ENCODE data around the gene HSPB6.

HSPB6 gene

DNA sequence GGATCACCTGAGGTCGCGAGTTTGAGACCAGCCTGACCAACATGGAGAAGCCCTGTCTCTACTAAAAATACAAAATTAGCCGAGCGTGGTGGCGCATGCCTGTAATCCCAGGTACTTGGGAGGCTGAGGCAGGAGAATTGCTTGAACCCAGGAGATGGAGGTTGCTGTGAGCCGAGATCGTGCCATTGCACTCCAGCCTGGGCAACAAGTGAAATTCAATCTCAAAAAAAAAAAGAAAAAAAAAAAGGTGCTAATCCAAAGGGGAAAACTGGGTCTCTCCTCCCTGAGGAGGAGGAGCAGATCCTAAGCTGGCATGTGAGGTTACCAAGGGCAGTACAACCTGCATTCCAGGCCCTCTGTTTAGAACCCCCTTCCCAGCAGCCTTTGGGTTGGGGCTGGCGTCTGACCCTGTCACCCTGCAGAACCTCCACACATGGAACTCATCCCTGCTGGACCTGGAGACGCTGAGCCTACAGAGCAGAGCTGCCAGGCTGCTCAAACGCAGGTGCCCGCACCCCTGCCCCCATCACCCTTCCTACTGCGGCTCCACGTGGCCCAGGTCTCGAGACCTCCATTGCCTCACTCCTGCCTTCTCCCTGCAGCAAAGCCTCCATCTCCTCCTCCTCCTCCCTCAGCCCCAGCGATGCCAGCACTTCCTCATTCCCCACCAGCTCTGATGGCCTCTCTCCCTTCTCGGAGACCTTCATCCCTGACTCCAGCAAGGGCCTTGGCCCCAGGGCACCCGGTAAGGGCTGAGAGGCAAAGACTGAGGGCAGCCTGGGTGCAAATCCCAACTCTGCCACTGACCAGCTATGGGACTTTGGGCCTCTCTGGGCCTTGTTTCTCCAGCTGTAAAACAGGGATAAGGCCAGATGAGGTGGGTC is 7.8 kb upstream of the HSPB6 start:
- no peak for DNase-seq

DNA sequence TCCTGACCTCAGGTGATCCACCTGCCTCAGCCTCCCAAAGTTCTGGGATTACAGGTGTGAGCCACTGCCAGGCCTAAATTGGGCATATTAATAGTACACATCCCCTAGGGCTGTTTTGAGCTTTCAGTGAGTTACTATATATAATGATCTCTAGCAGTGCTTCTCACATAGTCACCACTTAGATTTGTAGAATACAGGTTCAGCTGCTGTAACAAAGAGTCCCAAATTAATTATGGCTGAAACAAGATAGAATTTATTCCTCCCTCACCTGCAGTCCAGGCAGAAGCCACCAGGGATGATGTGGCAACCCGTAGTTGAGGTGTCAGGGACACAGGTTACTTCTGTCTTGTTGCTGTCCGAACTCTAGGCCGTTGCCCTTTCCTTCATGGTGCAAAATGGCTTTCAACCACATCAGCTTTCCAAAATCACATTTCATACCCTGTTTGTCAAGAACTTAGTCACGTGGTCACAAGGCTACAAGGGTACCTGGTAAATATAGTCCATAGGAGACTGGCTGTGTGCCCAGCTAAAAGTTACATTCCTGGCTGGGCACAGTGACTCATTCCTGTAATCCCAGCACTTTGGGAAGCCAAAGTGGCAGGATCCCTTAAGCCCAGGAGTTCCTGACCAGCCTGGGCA is 4.0 kb upstream of the HSPB6 start:
- no peak for DNase-seq

DNA sequence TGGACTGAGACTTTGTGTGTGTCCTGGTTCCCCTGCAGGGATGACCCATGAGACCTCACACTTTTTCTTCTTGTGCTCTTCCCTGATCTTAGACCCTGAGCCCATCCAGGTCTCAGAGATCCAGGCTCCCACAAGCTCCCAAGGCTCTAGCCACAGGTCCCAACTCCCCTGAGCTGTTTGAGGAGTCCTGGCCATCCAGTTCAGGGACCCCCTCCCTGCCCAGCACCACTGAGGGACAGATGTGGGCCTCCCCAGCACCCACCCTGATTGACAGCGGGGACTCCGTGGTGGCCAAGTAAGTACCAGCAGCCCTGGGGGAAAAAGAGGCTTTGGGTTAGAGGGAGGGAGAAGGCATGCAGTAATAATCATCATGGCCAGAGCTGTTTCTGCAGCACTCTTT is 2.9 kb upstream of the HSPB6 start:
- DNase-seq, result no peak

DNA sequence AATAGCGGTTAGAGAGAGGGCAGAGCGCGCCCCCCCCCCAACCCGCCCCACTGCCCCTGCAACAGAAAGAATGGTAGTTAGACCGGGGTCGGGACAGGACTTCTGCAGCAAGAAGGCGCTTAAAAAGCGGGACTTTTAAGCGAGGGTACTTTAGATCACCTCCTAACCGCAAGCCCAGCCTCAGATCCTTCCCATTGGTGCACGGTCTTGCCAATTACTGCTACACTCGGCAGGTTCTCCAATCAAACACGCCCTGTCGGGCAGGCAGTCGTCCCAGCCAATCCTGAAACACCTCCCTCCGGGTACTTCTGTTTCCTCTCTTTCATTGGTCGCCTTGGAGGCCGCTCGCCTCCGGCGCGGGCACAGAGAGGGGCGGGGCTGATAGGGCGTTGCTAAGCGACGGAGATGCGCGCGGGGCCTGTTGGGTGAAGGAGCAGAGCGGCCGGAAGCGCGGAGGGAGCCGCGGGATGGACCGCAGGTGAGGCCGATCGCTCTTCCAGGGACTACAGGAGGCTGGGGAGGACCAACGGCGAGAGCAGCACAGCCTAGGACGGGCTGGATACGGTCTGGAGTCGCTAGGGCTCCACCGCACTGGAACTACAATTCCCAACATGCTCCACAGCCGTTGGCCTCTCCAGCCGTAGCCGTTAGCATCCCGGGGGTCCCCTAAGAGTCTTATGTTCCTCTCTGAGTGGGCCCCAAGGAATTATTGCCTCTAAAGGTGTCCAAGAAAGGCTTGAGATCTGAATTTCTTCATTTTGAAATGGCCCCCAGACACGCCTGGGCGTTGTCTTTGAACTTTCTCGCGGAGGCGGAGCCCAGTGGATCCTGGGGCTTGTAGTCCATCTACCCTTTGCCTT is 1.1 kb upstream of the HSPB6 start, which contains the start of gene PROSER3:
TSS of gene PROSER3 (plus strand) at position 428 of the 860 bp plus-strand sequence. CDS start at position 468, 40 bp downstream.
- peak; percentile 96 for DNase-seq

DNA sequence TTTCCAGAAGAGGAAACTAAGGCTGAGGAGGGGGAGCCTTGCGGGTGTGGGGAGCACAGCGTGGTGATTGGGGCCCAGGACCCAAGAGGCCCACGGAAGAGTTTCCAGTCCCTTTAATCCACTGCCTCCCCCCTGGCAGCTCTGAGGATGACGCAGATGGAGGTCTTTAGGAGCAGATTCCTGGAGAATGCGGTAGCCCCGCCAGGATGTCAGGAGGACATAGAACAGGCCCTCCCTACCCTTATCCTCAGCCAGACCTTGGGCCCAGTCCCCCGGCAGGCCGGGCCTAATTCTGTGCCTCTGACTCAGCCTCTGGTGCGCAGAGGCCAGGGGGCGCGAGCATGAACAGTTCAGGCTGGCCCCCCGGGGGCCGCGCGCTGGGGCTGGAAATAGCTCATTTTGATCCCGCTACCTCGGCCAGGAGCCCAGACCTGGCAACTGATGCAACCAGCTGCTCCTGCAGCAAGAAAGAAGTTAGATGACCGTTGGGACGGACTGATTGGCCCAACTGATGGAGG is 461 bp upstream of the HSPB6 start:
- DNase-seq, result peak; percentile 63

DNA sequence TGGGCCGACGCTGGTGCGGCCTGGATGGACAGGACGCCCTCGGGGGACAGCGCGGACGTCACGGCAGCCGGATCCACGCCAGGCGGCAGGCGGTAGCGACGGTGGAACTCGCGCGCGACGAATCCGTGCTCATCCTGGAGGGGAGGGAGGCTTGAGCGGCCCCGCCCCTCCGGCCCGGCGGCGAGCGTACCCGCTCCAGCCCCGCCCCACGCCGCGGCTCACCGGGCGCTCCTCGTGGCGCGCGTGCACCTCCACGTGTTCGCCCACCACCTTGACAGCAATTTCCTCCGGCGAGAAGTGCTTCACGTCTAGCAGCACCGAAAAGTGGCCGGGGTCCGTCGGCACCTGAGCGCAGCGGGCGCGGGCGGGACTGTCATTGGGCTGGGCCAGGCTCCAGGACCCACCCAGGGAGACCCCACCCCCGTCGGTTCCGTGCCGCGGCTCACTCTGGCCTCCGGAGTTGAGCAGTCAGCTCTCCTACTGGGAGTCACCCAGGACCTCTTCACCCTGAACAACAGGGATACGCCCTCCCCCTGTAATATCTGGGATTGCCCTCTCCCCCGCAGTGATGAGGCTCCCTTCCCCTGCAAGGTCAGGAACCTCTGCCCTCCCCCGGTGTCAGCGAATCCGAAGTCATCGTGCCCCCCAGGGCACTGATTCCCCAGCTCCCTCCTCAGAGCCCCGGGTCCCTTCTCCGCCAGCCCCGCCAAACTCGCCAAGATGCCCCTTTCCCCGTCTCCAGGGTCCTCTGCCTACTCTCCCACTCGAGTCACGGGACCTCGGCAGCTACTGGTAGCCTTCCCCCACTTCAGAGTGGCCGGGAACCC is 1.1 kb downstream of the HSPB6 start:
- DNase-seq, result no peak

DNA sequence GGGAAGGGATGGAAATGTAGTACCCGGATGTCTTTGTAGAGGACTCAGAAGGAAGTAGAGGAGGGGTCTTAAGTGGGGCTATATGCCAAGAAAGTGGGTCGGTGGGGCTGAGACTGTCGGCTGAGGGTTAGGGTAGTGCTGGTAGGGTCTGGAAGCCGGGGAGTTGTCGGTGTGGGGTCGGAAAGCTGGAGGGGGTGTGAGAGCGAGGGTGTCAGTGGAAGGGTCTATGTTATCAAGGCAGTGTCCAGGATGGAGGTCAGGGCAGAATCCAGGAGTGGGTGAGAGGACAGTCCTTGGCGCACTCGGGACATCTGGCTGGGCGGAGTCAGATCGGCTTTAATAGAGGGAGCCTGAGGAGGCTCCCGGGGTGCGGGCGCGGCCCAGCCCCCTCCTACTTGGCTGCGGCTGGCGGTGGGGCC is 1.7 kb downstream of the HSPB6 start:
- DNase-seq, result no peak

DNA sequence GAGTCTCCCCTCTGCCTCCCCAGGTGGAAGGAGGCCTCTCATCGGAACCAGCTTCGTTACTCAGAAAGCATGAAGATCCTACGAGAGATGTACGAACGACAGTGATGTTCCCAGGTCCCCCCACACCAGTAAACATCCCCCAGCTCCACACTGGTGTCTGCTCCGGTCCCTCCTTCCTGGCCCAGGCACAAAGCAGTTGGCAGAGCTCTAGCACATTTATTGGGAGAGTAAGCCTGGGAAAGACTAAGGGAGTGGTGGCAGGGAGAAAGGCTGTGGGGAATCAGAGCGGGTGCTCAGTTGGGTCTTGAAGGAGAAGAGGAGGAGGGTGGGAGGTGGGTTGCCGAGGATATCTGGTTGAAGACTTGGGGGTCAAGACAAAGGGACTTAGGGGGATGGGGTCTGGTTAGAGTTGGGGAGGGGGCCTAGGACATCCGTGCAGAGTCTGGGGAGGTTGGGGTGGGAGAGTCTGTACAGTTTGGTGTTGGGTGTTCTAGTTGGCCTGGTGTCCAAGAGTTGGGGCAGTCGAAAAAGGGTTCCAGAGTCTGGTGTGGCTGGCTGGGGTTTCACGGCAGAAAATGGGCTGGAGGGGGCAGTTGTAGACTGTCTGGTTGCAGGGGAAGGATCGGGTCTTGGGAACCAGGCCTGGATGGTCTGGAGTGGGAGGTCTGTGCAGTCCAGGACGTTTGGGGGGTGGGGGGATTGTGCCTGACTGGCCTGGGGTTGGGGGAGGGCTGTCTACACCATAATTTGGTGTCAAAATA is 2.3 kb downstream of the HSPB6 start:
- no peak for DNase-seq

DNA sequence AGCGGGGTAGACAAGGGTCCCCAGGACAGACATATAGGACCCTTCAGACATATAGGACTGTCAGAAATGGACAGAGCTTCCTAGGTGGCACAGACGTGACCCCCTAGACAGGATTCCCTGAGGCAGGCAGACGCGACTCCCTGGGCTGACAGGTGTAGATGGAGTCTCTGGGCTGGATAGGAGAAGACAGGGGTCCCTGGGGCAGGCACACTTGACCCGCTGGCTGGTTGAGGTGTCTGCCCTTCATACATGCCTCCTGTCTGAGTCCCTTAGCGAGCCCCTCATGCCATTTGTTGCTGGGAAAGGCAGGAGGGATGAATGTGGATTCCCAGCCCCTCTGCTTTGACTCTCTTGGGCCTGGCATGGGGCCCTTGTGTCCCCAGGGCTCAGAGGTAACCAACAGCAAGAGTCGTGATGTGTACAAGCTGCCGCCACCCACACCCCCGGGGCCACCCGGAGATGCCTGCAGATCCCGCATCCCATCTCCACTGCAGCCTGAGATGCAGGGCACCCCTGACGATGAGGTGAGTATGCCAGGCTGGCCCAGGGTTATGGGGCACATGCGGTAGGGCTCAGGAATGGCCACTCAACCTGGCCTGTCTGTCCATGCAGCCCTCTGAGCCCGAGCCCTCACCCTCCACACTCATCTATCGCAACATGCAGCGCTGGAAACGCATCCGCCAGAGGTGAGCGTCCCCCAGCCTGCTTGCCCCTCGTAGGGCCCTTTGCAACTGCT is 3.0 kb downstream of the HSPB6 start:
- DNase-seq, result no peak

DNA sequence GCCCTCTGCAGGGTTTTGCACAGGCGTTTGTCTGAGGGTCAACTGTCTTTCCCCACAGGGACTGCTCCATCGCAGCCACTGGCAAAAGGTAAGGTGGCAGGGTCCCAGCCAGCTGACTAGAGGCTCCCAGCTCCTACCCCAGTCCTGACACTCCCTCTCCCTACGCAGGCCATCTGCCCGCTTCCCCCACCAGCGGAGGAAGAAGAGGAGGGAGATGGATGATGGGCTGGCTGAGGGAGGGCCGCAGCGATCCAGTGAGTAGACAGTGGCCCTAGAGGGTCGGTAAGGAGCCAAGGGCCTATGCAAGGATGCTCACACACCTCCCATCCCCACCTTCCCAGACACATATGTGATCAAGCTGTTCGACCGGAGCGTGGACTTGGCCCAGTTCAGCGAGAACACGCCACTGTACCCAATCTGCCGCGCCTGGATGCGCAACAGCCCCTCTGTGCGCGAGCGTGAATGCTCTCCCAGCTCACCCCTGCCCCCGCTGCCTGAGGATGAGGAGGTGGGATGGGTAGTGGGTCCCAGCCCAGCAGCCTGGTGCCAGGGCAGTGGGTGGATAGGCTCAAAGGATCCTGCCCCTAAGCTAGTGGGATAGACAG is 4.0 kb downstream of the HSPB6 start:
- DNase-seq, result no peak

DNA sequence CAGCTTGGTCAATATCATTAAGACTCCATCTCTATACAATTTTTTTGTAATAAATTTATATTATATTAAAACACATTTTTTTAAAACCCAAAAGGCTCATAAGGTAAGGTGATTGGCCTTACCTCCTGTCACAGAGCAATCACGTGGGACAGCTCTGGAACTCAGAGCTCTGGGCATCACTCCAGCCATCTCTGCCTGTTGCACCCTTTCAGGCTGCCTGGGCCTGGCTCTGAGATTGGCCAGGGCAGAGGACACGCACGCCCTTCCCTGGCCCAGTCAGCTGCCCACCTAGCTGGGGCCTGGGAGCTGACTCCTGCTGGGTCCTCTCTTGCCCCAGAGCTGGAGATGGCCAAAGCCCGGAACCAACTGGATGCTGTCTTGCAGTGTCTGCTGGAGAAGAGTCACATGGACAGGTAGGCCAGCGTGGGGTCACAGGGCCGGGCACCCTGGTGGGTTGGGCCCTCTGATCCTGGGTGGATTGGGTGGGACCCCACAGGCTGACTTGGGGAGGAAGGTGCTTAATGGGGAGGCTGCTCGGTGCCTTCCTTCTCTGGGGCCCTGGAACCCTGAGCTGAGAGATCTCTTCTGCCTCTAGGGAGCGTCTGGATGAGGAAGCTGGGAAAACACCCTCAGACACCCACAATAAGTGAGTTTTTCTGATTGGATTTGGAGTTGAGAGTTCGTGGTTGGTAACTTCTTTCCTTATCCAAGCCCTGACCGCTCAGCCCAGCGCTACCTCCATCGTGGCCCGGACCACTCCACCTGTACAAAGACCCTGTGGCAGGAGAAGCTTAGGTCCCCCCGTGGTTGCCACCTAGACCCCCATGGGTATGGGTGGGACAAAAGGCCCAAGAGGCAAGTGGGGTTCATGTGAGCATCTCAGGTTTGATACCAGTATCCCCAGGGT is 4.7 kb downstream of the HSPB6 start:
- DNase-seq, result no peak

DNA sequence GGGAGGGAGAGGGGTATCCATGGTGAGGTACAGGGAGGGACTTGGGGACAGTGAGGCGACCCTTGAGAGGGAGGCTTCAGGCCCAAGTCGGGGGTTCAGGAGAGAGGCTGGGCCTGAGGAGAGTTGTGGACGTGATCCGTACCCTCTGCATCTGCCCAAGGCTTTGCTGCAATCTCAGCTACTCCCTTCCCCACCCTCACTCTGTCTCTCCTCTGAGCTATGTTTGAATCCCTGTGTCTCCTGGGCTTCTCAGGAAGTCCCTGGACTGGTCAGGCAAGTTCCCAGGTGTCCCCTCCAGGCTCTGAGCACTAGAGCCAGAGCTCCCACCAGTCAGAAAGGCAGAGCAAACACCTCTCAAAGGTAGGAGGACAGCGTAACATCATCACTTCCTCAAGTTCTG is 6.7 kb downstream of the HSPB6 start:
- DNase-seq, result no peak

DNA sequence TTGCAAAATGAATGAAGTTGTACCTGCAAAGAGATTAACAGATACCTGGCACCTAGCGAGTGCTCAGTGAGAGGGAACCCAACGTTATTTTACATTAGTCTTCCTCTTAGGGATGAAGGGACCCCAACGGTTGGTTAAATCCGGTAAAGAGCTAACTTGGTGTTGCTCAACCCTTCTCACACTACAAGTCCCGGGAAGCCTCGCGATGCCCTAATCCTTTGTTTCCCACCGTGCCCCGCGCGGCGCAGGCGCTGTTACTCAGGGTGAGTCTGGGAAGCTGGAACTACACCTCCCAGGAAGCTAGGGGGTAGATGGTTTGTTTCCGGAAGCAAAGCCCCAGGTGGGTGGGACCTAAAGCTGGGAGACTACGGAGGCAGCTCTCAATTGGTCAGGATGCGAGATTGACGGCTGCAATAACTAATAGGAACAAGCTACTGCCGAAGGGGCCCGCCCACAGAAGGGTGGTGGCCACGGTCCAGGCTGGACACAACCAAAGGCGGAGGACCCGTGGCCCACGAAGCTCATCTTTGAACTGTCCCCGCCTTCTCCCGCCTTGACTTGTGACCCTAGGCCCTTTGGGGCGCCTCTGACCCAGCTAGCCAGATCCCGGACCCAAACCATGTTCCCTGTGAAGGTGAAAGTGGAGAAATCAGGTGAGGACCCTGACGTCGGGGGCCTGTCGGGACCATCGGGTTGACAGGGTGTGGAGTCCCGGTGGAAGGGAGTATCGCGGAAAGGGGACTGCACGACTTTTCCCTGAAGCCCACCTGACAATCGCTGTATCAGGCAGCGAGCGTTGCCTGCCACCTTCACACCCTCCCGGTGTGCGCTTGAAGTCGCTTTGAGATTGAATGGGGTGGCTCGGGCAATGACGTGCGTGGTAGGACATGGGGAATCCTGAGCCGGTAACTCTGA is 8.5 kb downstream of the HSPB6 start, which contains the start of gene LIN37:
TSS of gene LIN37 (plus strand) at position 471 of the 915 bp plus-strand sequence. CDS start at position 620, 149 bp downstream.
- peak; percentile 95 for DNase-seq

DNA sequence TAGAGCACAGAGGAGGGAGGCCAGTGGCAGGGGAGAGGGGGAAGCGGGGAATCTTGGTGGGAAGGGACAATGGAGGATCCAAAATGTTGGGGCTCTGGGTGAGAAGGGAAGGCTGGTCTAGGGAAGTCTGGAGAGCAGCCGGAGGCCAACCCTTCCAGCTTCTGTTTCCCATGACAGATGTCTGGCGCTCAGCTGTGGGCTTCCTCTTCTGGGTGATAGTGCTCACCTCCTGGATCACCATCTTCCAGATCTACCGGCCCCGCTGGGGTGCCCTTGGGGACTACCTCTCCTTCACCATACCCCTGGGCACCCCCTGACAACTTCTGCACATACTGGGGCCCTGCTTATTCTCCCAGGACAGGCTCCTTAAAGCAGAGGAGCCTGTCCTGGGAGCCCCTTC is 10.3 kb downstream of the HSPB6 start:
- DNase-seq, result no peak

DNA sequence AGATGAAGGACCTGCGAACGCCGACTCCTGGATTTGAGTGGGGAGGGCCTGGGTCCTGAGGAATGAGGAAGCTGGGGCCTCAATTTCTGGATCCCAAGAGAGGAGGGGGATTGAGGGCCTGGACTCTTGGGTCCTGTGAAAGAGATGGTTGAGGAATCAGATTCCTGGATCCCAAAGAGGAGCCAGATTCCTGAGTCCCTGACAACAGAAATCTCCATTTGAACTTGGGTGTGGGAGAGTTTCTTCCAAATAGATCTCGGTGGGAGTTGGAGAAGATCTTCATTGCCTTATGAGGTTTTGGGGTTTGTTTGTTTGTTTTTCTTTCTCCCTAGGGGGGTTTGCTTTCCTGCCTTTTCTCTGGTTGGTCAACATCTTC is 10.8 kb downstream of the HSPB6 start:
- no peak for DNase-seq

DNA sequence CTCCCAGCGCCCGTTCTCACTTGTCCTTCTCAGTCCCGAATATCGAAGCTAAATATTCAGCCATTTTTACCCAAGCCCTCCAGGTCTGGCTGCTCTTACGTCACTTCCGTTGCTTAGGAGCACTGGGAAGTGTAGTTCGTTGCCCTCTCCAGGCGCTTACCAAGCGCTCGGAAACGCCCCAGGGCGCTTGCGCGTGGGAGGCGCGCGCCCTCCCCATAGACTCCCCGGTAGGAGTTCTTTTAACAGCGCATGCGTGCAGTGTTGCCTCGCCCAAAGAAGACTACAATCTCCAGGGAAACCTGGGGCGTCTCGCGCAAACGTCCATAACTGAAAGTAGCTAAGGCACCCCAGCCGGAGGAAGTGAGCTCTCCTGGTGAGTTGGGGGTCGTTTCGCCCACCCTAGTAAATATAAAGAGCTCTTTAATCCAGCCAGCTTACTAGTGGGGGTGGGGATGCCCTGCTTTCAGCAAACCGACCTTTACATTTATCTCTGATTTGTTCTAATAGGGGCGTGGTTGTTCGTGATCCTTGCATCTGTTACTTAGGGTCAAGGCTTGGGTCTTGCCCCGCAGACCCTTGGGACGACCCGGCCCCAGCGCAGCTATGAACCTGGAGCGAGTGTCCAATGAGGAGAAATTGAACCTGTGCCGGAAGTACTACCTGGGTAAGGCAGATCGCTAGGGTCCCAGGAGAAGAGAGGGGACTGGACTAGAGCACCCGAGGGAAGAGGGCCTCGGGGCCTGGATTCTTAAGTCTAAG is 11.3 kb downstream of the HSPB6 start, which contains the start of the genes PSENEN and U2AF1L4:
TSS of gene PSENEN (plus strand) at position 324 of the 759 bp plus-strand sequence. CDS start at position 604, 280 bp downstream.
TSS of gene U2AF1L4 (minus strand) at position 91 of the 759 bp plus-strand sequence. CDS start at position 64, 27 bp downstream.
- peak; percentile 97 for DNase-seq
